Testis (tissue), 2 donors: Measurements from ENCODE around the gene CYGB.

Experiments used
- CTCF ChIP-seq, 3 experiments: fragments of 450-650 bp in 2 of 3; fragments of 200-600 bp in 1 of 3; sonication (generic) in 1 of 3; IDR thresholded peaks; one replicate each; pipeline ENCODE4 v1.5.1; 2016 to 2019; ENCODE audit warnings: antibody characterized with exemption in 3 of 3, mild to moderate bottlenecking in 2 of 3, moderate library complexity in 1 of 3
- POLR2A ChIP-seq: fragments of 450-650 bp; IDR thresholded peaks from one replicate; pipeline ENCODE4 v1.6.1; 2017; ENCODE audit warnings: antibody characterized with exemption, mild to moderate bottlenecking, moderate library complexity

GRCh38 chr17:76537578-76538280, at the start of gene CYGB:
- TF ChIP-seq CTCF (IDR thresholded peaks at IDR 0.05) (no peak), POLR2A (no peak)
